ENCODE results near the gene NELL1. TPM values are rescaled to one million over a fixed set of nuclear protein-coding genes. Genes with fewer than 3 reads are reported as not detected.
A peak's percentile ranks its signal among the peaks of the same experiment; 100 is the strongest.

Gene NELL1
- polyA plus RNA-seq, 1 donor: 2.6 TPM

GRCh38 chr11:21350613-21351012 is 681.2 kb downstream of the NELL1 start:
- DNase-seq: no peak

GRCh38 chr11:21353425-21353824 is 684.0 kb downstream of the NELL1 start:
- no peak for DNase-seq

GRCh38 chr11:21364866-21365624 is 695.7 kb downstream of the NELL1 start:
- DNase-seq: peak; percentile 5

- DNase-seq: no peak
Observed at GRCh38 chr11:21369947-21370346, 700.6 kb downstream of the NELL1 start.

- no peak for DNase-seq
Observed at GRCh38 chr11:21371044-21371443, 701.7 kb downstream of the NELL1 start.

GRCh38 chr11:21372672-21373071 is 703.3 kb downstream of the NELL1 start:
- DNase-seq: no peak

- no peak for DNase-seq
Observed at GRCh38 chr11:21374376-21374775, 705.0 kb downstream of the NELL1 start.

GRCh38 chr11:21385669-21386440 is 716.5 kb downstream of the NELL1 start:
- DNase-seq: no peak

GRCh38 chr11:21390430-21390829 is 721.0 kb downstream of the NELL1 start:
- no peak for DNase-seq

- no peak for DNase-seq
Observed at GRCh38 chr11:21396342-21397008, 727.1 kb downstream of the NELL1 start.

- DNase-seq: no peak
Observed at GRCh38 chr11:21398195-21398594, 728.8 kb downstream of the NELL1 start.

GRCh38 chr11:21401496-21401895 is 732.1 kb downstream of the NELL1 start:
- DNase-seq: no peak

GRCh38 chr11:21402274-21402673 is 732.9 kb downstream of the NELL1 start:
- DNase-seq: no peak

- DNase-seq: no peak
Observed at GRCh38 chr11:21403069-21403468, 733.7 kb downstream of the NELL1 start.

GRCh38 chr11:21405422-21405821 is 736.0 kb downstream of the NELL1 start:
- DNase-seq: no peak

- DNase-seq: no peak
Observed at GRCh38 chr11:21410513-21410912, 741.1 kb downstream of the NELL1 start.

GRCh38 chr11:21411104-21411503 is 741.7 kb downstream of the NELL1 start:
- no peak for DNase-seq

GRCh38 chr11:21411597-21411996 is 742.2 kb downstream of the NELL1 start:
- DNase-seq: no peak

GRCh38 chr11:21412652-21413383 is 743.4 kb downstream of the NELL1 start:
- no peak for DNase-seq

GRCh38 chr11:21414953-21415352 is 745.6 kb downstream of the NELL1 start:
- no peak for DNase-seq

GRCh38 chr11:21415606-21416005 is 746.2 kb downstream of the NELL1 start:
- no peak for DNase-seq

GRCh38 chr11:21421711-21422329 is 752.4 kb downstream of the NELL1 start:
- no peak for DNase-seq

All from left kidney (tissue), 2 donors.